Bronchial epithelial cell (primary cell): ENCODE measurements around the gene PCNX3. TPM values are rescaled to one million over a fixed set of nuclear protein-coding genes. Genes with fewer than 3 reads are reported as not detected.
"Not testable (repeated sequence)": the region's sequence is repeated elsewhere in the genome, so short reads cannot be mapped to it uniquely, and the experiment has no call there.

Source experiments
- DNase-seq: peaks from one replicate; pipeline ENCODE4 v3.0.0-alpha.2; 2010; ENCODE audit warnings: low read depth
- FAIRE-seq: peaks from 2 replicates; lab custom pipeline; 2011; peaks lifted over from hg19 to GRCh38; lab: Jason Lieb, UNC
- H3K27me3 ChIP-seq: 2 replicates; pipeline ENCODE4 v1.5.1; 2011; ENCODE audit warnings: low read length; ENCODE audit not compliant: control insufficient read depth, insufficient read depth
- H3K36me3 ChIP-seq: 2 replicates; pipeline ENCODE4 v1.5.1; 2011; ENCODE audit warnings: low read length; ENCODE audit not compliant: control insufficient read depth, insufficient read depth
- H3K4me3 ChIP-seq: 2 replicates; pipeline ENCODE4 v1.5.1; 2011; ENCODE audit warnings: mild to moderate bottlenecking, low read depth, low read length, control low read depth
- CTCF ChIP-seq: IDR thresholded peaks from 2 replicates; pipeline ENCODE4 v1.5.1; 2011; ENCODE audit warnings: mild to moderate bottlenecking, moderate library complexity, low read length, control low read depth, inconsistent platforms; ENCODE audit not compliant: insufficient read depth, severe bottlenecking
- total RNA-seq: library from RNA; depleted of rRNA; stranded (reverse); fragments of >200 nt; gene quantifications from 2 replicates; pipeline ENCODE4 v1.2.1, GENCODE V29; 2014

The PCNX3 gene
- total RNA-seq, 1 donor from 2014 or later, result 5.3 TPM

- no peak for DNase-seq
- TF ChIP-seq CTCF, result no peak
- FAIRE-seq, result no peak
- Histone ChIP-seq H3K27me3 (no peaks in the 10 kb centered on the region), H3K4me3 (no peak overlapping the region), H3K36me3 (no peaks in the 10 kb centered on the region)
These were observed 57.4 kb downstream of the PCNX3 start for GRCh38 chr11:65672982-65673381.

- Histone ChIP-seq H3K36me3 (no peaks in the 10 kb centered on the region), H3K4me3 (no peak overlapping the region), H3K27me3 (no peaks in the 10 kb centered on the region)
- no peak for DNase-seq
- no peak for TF ChIP-seq CTCF
- FAIRE-seq, result no peak
These were observed 64.7 kb downstream of the PCNX3 start for GRCh38 chr11:65680192-65680743.

GRCh38 chr11:65683480-65683879, 67.9 kb downstream of the PCNX3 start:
- not testable (repeated sequence) for H3K27me3 ChIP-seq, DNase-seq, FAIRE-seq, H3K4me3 ChIP-seq, H3K36me3 ChIP-seq

- TF ChIP-seq CTCF, result no peak
- H3K4me3 ChIP-seq, result no peak overlapping the region
- no peaks in the 10 kb centered on the region for H3K36me3 ChIP-seq
- DNase-seq (no peak), FAIRE-seq (no peak)
- no peaks in the 10 kb centered on the region for H3K27me3 ChIP-seq
These were observed 70.4 kb downstream of the PCNX3 start for GRCh38 chr11:65685981-65686380.

Other genes starting within 250 kb of the PCNX3 start
- 0.26 and 0.77 TPM in 2 replicates for gene SLC25A45, start 233.1 kb upstream of the PCNX3 start, total RNA-seq
- 21.9 and 66.6 TPM in 2 replicates for gene FRMD8, start 229.1 kb upstream of the PCNX3 start, total RNA-seq
- gene NEAT1, start 193.0 kb upstream of the PCNX3 start, total RNA-seq, result 114 and 133 TPM in 2 replicates
- gene MALAT1, start 116.7 kb upstream of the PCNX3 start, total RNA-seq, result 11,095 and 16,401 TPM in 2 replicates
- 49.5 and 64.5 TPM in 2 replicates for gene SCYL1, start 90.7 kb upstream of the PCNX3 start, total RNA-seq
- gene LTBP3, start 57.4 kb upstream of the PCNX3 start, total RNA-seq, result 22.5 and 35.0 TPM in 2 replicates
- gene ZNRD2, start 45.3 kb upstream of the PCNX3 start, total RNA-seq, result 30.3 and 43.4 TPM in 2 replicates
- gene FAM89B, start 43.2 kb upstream of the PCNX3 start, total RNA-seq, result 10.6 and 10.8 TPM in 2 replicates
- 31.6 and 62.0 TPM in 2 replicates for gene EHBP1L1, start 39.7 kb upstream of the PCNX3 start, total RNA-seq
- gene KCNK7, start 20.0 kb upstream of the PCNX3 start, total RNA-seq, result 0.79 and 4.1 TPM in 2 replicates
- 11.1 and 18.6 TPM in 2 replicates for gene MAP3K11, start 1.6 kb upstream of the PCNX3 start, total RNA-seq
- 11.1 and 15.1 TPM in 2 replicates for gene SIPA1, start 22.3 kb downstream of the PCNX3 start, total RNA-seq
- 9.5 and 15.2 TPM in 2 replicates for gene RELA, start 47.1 kb downstream of the PCNX3 start, total RNA-seq
- gene KAT5, start 96.5 kb downstream of the PCNX3 start, total RNA-seq, result 34.8 and 37.6 TPM in 2 replicates
- 19.8 and 21.1 TPM in 2 replicates for gene RNASEH2C, start 105.0 kb downstream of the PCNX3 start, total RNA-seq
- 6.1 and 8.4 TPM in 2 replicates for gene AP5B1, start 165.2 kb downstream of the PCNX3 start, total RNA-seq
- 6.3 and 17.8 TPM in 2 replicates for gene OVOL1, start 171.3 kb downstream of the PCNX3 start, total RNA-seq
- under 0.01 TPM in 1 of 2 replicates, not detected in the other for gene SNX32, start 218.2 kb downstream of the PCNX3 start, total RNA-seq
- gene CFL1, start 242.4 kb downstream of the PCNX3 start, total RNA-seq, result 764 and 971 TPM in 2 replicates
- gene MUS81, start 244.7 kb downstream of the PCNX3 start, total RNA-seq, result 58.4 and 63.8 TPM in 2 replicates